CD4-positive, alpha-beta T cell treated with Interleukin-6 at 100 ng/mL for 8 hours (primary cell): ENCODE measurements around the gene IMPACT.

Source experiments
- DNase-seq: peaks from one replicate; pipeline ENCODE4 v3.0.0-alpha.2; 2020; ENCODE audit warnings: mixed read lengths, low spot score

Gene IMPACT

GRCh38 chr18:24421831-24422230 lies 4.6 kb upstream of the IMPACT start:
- no peak for DNase-seq

- no peak for DNase-seq
These were observed 435 bp upstream of the IMPACT start for GRCh38 chr18:24426073-24426397.

GRCh38 chr18:24427484-24427883 lies 1.0 kb downstream of the IMPACT start:
- no peak for DNase-seq

- no peak for DNase-seq
These were observed 2.2 kb downstream of the IMPACT start for GRCh38 chr18:24428709-24429108.

GRCh38 chr18:24429188-24429587 lies 2.7 kb downstream of the IMPACT start:
- DNase-seq = no peak

- no peak for DNase-seq
These were observed 6.1 kb downstream of the IMPACT start for GRCh38 chr18:24432618-24433017.

GRCh38 chr18:24436939-24437338 lies 10.5 kb downstream of the IMPACT start:
- no peak for DNase-seq

- no peak for DNase-seq
These were observed 17.4 kb downstream of the IMPACT start for GRCh38 chr18:24443870-24444269.

- DNase-seq = no peak
These were observed 20.0 kb downstream of the IMPACT start for GRCh38 chr18:24446453-24446852.

- no peak for DNase-seq
These were observed 20.6 kb downstream of the IMPACT start for GRCh38 chr18:24446953-24447538.

- no peak for DNase-seq
These were observed 21.5 kb downstream of the IMPACT start for GRCh38 chr18:24447961-24448360.

- DNase-seq = no peak
These were observed 30.1 kb downstream of the IMPACT start for GRCh38 chr18:24456549-24456948.

- no peak for DNase-seq
These were observed 33.3 kb downstream of the IMPACT start for GRCh38 chr18:24459772-24460171.

GRCh38 chr18:24460388-24460787 lies 33.9 kb downstream of the IMPACT start, which contains the start of gene HRH4:
HRH4 (plus strand) TSS chr18:24460637; CDS start chr18:24460729, 92 bp downstream.
- no peak for DNase-seq

- no peak for DNase-seq
These were observed 35.5 kb downstream of the IMPACT start for GRCh38 chr18:24461996-24462395.

- no peak for DNase-seq
These were observed 36.6 kb downstream of the IMPACT start for GRCh38 chr18:24462838-24463775.

- DNase-seq = no peak
These were observed 39.0 kb downstream of the IMPACT start for GRCh38 chr18:24465486-24465885.

- no peak for DNase-seq
These were observed 40.3 kb downstream of the IMPACT start for GRCh38 chr18:24466771-24467170.

- DNase-seq = no peak
These were observed 43.6 kb downstream of the IMPACT start for GRCh38 chr18:24470022-24470618.

GRCh38 chr18:24470805-24471204 lies 44.3 kb downstream of the IMPACT start:
- no peak for DNase-seq

GRCh38 chr18:24472591-24472990 lies 46.1 kb downstream of the IMPACT start:
- DNase-seq = no peak

GRCh38 chr18:24474406-24474805 lies 47.9 kb downstream of the IMPACT start:
- DNase-seq = no peak

- no peak for DNase-seq
These were observed 49.6 kb downstream of the IMPACT start for GRCh38 chr18:24475926-24476589.
